HepG2 (cell line): Measurements from ENCODE around the gene TSNAX.
"Not testable (repeated sequence)": the region's sequence is repeated elsewhere in the genome, so short reads cannot be mapped to it uniquely, and the experiment has no call there.

Experiments
- ELF4 ChIP-seq: sonication (generic); formaldehyde crosslinking; IDR thresholded peaks from 2 replicates; pipeline ENCODE4 v1.5.0; 2020; ENCODE audit warnings: missing genetic modification reagents, mild to moderate bottlenecking, moderate library complexity, borderline replicate concordance
- MTF1 ChIP-seq: sonication (generic); formaldehyde crosslinking; IDR thresholded peaks from 2 replicates; pipeline ENCODE4 v1.5.0; 2020; ENCODE audit warnings: missing genetic modification reagents
- ZNF101 ChIP-seq: sonication (generic); formaldehyde crosslinking; IDR thresholded peaks from 2 replicates; pipeline ENCODE4 v1.4.0; 2020; ENCODE audit warnings: mild to moderate bottlenecking, low read depth, missing genetic modification reagents, borderline replicate concordance
- TF ChIP-seq, protein P1 (sequence below): sonication (generic); formaldehyde crosslinking; IDR thresholded peaks from 2 replicates; pipeline ENCODE4 v1.4.0; 2020; ENCODE audit warnings: missing genetic modification reagents
- TF ChIP-seq, protein P2 (sequence below): sonication (generic); formaldehyde crosslinking; IDR thresholded peaks from 2 replicates; pipeline ENCODE4 v1.5.1; 2020; ENCODE audit warnings: mild to moderate bottlenecking, missing genetic modification reagents, borderline replicate concordance

DNA sequence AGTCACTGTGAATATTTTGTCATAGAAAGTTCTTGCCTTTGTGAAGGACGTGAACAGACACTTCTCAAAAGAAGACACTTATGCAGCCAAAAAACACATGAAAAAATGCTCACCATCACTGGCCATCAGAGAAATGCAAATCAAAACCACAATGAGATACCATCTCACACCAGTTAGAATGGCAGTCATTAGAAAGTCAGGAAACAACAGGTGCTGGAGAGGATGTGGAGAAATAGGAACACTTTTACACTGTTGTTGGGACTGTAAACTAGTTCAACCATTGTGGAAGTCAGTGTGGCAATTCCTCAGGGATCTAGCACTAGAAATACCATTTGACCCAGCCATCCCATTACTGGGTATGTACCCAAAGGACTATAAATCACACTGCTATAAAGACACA is 64.8 kb downstream of the TSNAX start:
- TF ChIP-seq, protein P1, sequence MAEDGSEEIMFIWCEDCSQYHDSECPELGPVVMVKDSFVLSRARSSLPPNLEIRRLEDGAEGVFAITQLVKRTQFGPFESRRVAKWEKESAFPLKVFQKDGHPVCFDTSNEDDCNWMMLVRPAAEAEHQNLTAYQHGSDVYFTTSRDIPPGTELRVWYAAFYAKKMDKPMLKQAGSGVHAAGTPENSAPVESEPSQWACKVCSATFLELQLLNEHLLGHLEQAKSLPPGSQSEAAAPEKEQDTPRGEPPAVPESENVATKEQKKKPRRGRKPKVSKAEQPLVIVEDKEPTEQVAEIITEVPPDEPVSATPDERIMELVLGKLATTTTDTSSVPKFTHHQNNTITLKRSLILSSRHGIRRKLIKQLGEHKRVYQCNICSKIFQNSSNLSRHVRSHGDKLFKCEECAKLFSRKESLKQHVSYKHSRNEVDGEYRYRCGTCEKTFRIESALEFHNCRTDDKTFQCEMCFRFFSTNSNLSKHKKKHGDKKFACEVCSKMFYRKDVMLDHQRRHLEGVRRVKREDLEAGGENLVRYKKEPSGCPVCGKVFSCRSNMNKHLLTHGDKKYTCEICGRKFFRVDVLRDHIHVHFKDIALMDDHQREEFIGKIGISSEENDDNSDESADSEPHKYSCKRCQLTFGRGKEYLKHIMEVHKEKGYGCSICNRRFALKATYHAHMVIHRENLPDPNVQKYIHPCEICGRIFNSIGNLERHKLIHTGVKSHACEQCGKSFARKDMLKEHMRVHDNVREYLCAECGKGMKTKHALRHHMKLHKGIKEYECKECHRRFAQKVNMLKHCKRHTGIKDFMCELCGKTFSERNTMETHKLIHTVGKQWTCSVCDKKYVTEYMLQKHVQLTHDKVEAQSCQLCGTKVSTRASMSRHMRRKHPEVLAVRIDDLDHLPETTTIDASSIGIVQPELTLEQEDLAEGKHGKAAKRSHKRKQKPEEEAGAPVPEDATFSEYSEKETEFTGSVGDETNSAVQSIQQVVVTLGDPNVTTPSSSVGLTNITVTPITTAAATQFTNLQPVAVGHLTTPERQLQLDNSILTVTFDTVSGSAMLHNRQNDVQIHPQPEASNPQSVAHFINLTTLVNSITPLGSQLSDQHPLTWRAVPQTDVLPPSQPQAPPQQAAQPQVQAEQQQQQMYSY (CRISPR knock-in tag) = not testable (repeated sequence)
- TF ChIP-seq, protein P2, sequence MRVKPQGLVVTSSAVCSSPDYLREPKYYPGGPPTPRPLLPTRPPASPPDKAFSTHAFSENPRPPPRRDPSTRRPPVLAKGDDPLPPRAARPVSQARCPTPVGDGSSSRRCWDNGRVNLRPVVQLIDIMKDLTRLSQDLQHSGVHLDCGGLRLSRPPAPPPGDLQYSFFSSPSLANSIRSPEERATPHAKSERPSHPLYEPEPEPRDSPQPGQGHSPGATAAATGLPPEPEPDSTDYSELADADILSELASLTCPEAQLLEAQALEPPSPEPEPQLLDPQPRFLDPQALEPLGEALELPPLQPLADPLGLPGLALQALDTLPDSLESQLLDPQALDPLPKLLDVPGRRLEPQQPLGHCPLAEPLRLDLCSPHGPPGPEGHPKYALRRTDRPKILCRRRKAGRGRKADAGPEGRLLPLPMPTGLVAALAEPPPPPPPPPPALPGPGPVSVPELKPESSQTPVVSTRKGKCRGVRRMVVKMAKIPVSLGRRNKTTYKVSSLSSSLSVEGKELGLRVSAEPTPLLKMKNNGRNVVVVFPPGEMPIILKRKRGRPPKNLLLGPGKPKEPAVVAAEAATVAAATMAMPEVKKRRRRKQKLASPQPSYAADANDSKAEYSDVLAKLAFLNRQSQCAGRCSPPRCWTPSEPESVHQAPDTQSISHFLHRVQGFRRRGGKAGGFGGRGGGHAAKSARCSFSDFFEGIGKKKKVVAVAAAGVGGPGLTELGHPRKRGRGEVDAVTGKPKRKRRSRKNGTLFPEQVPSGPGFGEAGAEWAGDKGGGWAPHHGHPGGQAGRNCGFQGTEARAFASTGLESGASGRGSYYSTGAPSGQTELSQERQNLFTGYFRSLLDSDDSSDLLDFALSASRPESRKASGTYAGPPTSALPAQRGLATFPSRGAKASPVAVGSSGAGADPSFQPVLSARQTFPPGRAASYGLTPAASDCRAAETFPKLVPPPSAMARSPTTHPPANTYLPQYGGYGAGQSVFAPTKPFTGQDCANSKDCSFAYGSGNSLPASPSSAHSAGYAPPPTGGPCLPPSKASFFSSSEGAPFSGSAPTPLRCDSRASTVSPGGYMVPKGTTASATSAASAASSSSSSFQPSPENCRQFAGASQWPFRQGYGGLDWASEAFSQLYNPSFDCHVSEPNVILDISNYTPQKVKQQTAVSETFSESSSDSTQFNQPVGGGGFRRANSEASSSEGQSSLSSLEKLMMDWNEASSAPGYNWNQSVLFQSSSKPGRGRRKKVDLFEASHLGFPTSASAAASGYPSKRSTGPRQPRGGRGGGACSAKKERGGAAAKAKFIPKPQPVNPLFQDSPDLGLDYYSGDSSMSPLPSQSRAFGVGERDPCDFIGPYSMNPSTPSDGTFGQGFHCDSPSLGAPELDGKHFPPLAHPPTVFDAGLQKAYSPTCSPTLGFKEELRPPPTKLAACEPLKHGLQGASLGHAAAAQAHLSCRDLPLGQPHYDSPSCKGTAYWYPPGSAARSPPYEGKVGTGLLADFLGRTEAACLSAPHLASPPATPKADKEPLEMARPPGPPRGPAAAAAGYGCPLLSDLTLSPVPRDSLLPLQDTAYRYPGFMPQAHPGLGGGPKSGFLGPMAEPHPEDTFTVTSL (CRISPR knock-in tag) = not testable (repeated sequence)
- TF ChIP-seq MTF1, ZNF101, ELF4 (CRISPR knock-in tag): not testable (repeated sequence)
